ENCODE data around the gene PRPF40A. TPM values are rescaled to one million over a fixed set of nuclear protein-coding genes. Genes with fewer than 3 reads are reported as not detected.

PRPF40A gene
- total and polyA plus RNA-seq, 2 of the 8 experiments (the other 6 are each of a cell fraction or from before 2014, with no cell fraction given), result 85.5 to 176 TPM

DNA sequence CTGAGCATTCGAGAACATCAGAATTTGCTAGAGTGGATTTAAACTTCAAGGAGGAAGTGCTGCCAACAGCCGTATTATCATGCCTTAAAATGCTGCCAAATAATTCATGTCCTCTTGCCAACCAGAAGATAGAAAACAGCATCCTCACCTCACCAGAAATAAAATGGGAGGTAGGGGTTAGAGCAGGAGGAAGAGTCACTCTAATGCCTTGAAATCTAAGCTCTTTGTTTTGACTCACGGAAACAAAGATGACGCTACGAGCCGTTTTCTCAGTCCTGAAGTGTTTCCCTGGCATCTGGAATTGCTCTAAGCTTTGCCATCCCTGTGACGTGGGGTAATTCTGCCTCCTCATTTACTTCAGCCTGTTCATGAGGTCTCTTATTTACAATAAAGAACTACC is 97.1 kb downstream of the PRPF40A start:
- FAIRE-seq (no peak), DNase-seq (ENCODE audit: low read depth in 1 of 2, low spot score in 2 of 2) (no peak)
- Histone ChIP-seq H3K18ac (ENCODE audit: extremely low read depth, low read length) (no peak overlapping the region), H2BK15ac (ENCODE audit: low read length) (no peak overlapping the region), H3K79me1 (ENCODE audit: low read depth, low read length) (no peaks in the 10 kb centered on the region), H3K9ac (replicated peaks in 1 of 4; ENCODE audit: extremely low read depth in 1 of 4, low read depth in 3 of 4, low read length in 3 of 4) (no peak overlapping the region), H2BK5ac (ENCODE audit: low read depth, low read length) (no peak overlapping the region), H3K4me3 (ENCODE audit: extremely low read depth in 1 of 4, insufficient read depth in 2 of 4, low read depth in 3 of 4, low read length in 4 of 4) (no peak overlapping the region), H2BK20ac (ENCODE audit: low read length) (no peak overlapping the region), H3K36me3 (ENCODE audit: control insufficient read depth in 2 of 4, insufficient read depth in 4 of 4, low read length in 3 of 4) (peaks cover 6 to 48% (median 38%) of the 10 kb centered on the region in 4 experiments), H2AK5ac (ENCODE audit: low read depth, low read length) (no peak overlapping the region), H2BK120ac (replicated peaks; ENCODE audit: low read depth, low read length) (no peak overlapping the region), H3K23ac (ENCODE audit: insufficient read length) (no peak overlapping the region), H3K79me2 (ENCODE audit: control insufficient read depth in 1 of 2, insufficient read depth in 2 of 2, low read length in 2 of 2) (no peaks in the 10 kb centered on the region), H3K27ac (ENCODE audit: low read depth, low read length) (no peak overlapping the region), H2AFZ (ENCODE audit: low read length) (no peak overlapping the region), H4K20me1 (replicated peaks in 1 of 2; ENCODE audit: control insufficient read depth in 1 of 2, insufficient read depth in 2 of 2, low read length in 2 of 2) (no peaks in the 10 kb centered on the region), H4K91ac (replicated peaks; ENCODE audit: insufficient read length, low read length) (no peak overlapping the region), H3K9me3 (ENCODE audit: insufficient read depth in 2 of 2, low read depth in 1 of 2, low read length in 1 of 2) (no peaks in the 10 kb centered on the region), H3K4me1 (replicated peaks in 1 of 4; ENCODE audit: control insufficient read depth in 3 of 4, insufficient read depth in 4 of 4, low read length in 3 of 4) (no peaks in the 10 kb centered on the region), H4K8ac (ENCODE audit: extremely low read depth, insufficient read depth, low read length) (no peak overlapping the region), H2BK12ac (ENCODE audit: low read depth, low read length) (no peak overlapping the region), H3K56ac (replicated peaks; ENCODE audit: insufficient read length, low read depth, low read length) (no peak overlapping the region), H3K4me2 (ENCODE audit: insufficient read depth in 1 of 2, low read depth in 2 of 2, low read length in 2 of 2) (no peak overlapping the region), H3K23me2 (ENCODE audit: low read depth, low read length) (no peaks in the 10 kb centered on the region), H3K14ac (ENCODE audit: insufficient read length) (no peak overlapping the region), H4K5ac (ENCODE audit: insufficient read length, low read depth, low read length) (no peak overlapping the region), H3K4ac (replicated peaks; ENCODE audit: insufficient read length, low read depth, low read length) (no peak overlapping the region), H3K27me3 (replicated peaks in 1 of 4; ENCODE audit: control insufficient read depth in 3 of 4, extremely low read depth in 1 of 4, insufficient read depth in 3 of 4, low read length in 3 of 4) (no peaks in the 10 kb centered on the region)
- 98% methylated on average over 7 of the region's 7 CpGs; no CpG with 5 or more reads in 1 of the 2 experiments for WGBS, 2 experiments (ENCODE audit: extremely low coverage in 1 of 2, insufficient coverage in 1 of 2, insufficient read length in 1 of 2, insufficient replicate concordance in 2 of 2, low coverage in 1 of 2, low lambda C conversion rate in 2 of 2, missing lambda C conversion rate in 1 of 2)
- CTCF ChIA-PET (ENCODE audit: partially characterized antibody), result interaction anchor here (1.1 to 2.1 kb wide), 3 partner anchors 14 to 594 kb away, joined by 5 to 6 read pairs (median 5); no protein-coding TSS in a partner anchor
- POLR2A ChIA-PET (ENCODE audit: partially characterized antibody), result no interaction called here
- TF ChIP-seq, protein P1, sequence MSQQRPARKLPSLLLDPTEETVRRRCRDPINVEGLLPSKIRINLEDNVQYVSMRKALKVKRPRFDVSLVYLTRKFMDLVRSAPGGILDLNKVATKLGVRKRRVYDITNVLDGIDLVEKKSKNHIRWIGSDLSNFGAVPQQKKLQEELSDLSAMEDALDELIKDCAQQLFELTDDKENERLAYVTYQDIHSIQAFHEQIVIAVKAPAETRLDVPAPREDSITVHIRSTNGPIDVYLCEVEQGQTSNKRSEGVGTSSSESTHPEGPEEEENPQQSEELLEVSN (IDR thresholded peaks at IDR 0.05), result no peak
- TF ChIP-seq EGR1 (IDR thresholded peaks at IDR 0.05; ENCODE audit: borderline replicate concordance, low read depth, low read length) (no peak), GTF2F1 (IDR thresholded peaks at IDR 0.05; ENCODE audit: borderline replicate concordance, low read depth, low read length) (no peak), RFX5 (IDR thresholded peaks at IDR 0.05; ENCODE audit: borderline replicate concordance, low read depth, low read length) (no peak), NANOG (IDR thresholded peaks at IDR 0.05; ENCODE audit: insufficient read depth, low read depth, low read length, poor library complexity, severe bottlenecking) (no peak)

Measured in H1 (cell line).